Measurements from ENCODE around the gene GPR63.

- TF ChIP-seq CTCF (IDR thresholded peaks at IDR 0.05; ENCODE audit: insufficient read depth, low read length) (no peak), POLR2AphosphoS5 (IDR thresholded peaks at IDR 0.05; ENCODE audit: low read depth) (no peak)
These were observed 34.2 kb downstream of the GPR63 start for GRCh38 chr6:96803106-96803481.

Data from HL-60 (cell line).